Liver (tissue), 9 donors: ENCODE data around the gene BAIAP2. TPM values are rescaled to one million over a fixed set of nuclear protein-coding genes. Genes with fewer than 3 reads are reported as not detected.
"Not testable (repeated sequence)": the region's sequence is repeated elsewhere in the genome, so short reads cannot be mapped to it uniquely, and the experiment has no call there.

ENCODE experiments used
- DNase-seq: peaks from one replicate; pipeline ENCODE4 v3.0.0-alpha.2; 2017; ENCODE audit warnings: low spot score
- H3K27ac ChIP-seq, 2 donors: one replicate each; pipeline ENCODE4 v1.7.0; 2013; ENCODE audit warnings: inconsistent platforms in 2 of 2, low read length in 2 of 2, control low read depth in 1 of 2, low read depth in 1 of 2, mild to moderate bottlenecking in 1 of 2
- H3K27me3 ChIP-seq, 4 donors: one replicate each; pipeline versions ENCODE4 v1.6.1 to v1.7.0; 2013; ENCODE audit warnings: low read length in 3 of 4, inconsistent platforms in 1 of 4, mild to moderate bottlenecking in 1 of 4, moderate library complexity in 1 of 4; ENCODE audit not compliant: control insufficient read depth in 4 of 4, insufficient read depth in 4 of 4
- H3K36me3 ChIP-seq, 4 donors: one replicate each; pipeline versions ENCODE4 v1.6.1 to v1.7.0; 2013; ENCODE audit warnings: low read length in 3 of 4, mild to moderate bottlenecking in 3 of 4, low read depth in 1 of 4, moderate library complexity in 1 of 4; ENCODE audit not compliant: control insufficient read depth in 4 of 4, insufficient read depth in 3 of 4
- H3K4me1 ChIP-seq, 4 donors: one replicate each; pipeline versions ENCODE4 v1.6.1 to v1.7.0; 2013; ENCODE audit warnings: low read length in 3 of 4, mild to moderate bottlenecking in 3 of 4, moderate library complexity in 1 of 4; ENCODE audit not compliant: control insufficient read depth in 4 of 4, insufficient read depth in 4 of 4
- H3K4me3 ChIP-seq, 3 donors: one replicate each; pipeline versions ENCODE4 v1.6.1 to v1.7.0; 2013; ENCODE audit warnings: low read length in 3 of 3, control low read depth in 1 of 3, low read depth in 1 of 3, mild to moderate bottlenecking in 1 of 3
- H3K9ac ChIP-seq, 2 donors: one replicate each; pipeline ENCODE4 v1.7.0; 2013; ENCODE audit warnings: low read length in 2 of 2, mild to moderate bottlenecking in 2 of 2, moderate library complexity in 2 of 2, control low read depth in 1 of 2, low read depth in 1 of 2
- H3K9me3 ChIP-seq, 4 donors: one replicate each; pipeline versions ENCODE4 v1.6.1 to v1.7.0; 2013; ENCODE audit warnings: low read length in 3 of 4; ENCODE audit not compliant: control insufficient read depth in 4 of 4
- EGR1 ChIP-seq, 2 donors: IDR thresholded peaks; 2 replicates each; pipeline ENCODE4 v1.6.1; 2016 to 2018; ENCODE audit warnings: antibody characterized with exemption in 2 of 2, low read depth in 2 of 2
- FOXA1 ChIP-seq: IDR thresholded peaks from 2 replicates; pipeline ENCODE4 v1.6.1; 2016; ENCODE audit warnings: antibody characterized with exemption
- GABPA ChIP-seq, 2 donors: IDR thresholded peaks in 1 of 2; conservative IDR thresholded peaks in 1 of 2; 2 replicates each; pipeline ENCODE4 v1.6.1; 2016; ENCODE audit warnings: antibody characterized with exemption in 2 of 2, mild to moderate bottlenecking in 1 of 2, moderate library complexity in 1 of 2
- HNF4A ChIP-seq, 2 donors: conservative IDR thresholded peaks; 2 replicates each; pipeline ENCODE4 v1.6.1; 2016; ENCODE audit warnings: antibody characterized with exemption in 2 of 2, mild to moderate bottlenecking in 2 of 2
- HNF4G ChIP-seq: IDR thresholded peaks from 2 replicates; pipeline ENCODE4 v1.6.1; 2016; ENCODE audit warnings: antibody characterized with exemption
- NR2F2 ChIP-seq: IDR thresholded peaks from 2 replicates; pipeline ENCODE4 v1.6.1; 2016; ENCODE audit warnings: antibody characterized with exemption
- RAD21 ChIP-seq, 2 donors: IDR thresholded peaks; 2 replicates each; pipeline ENCODE4 v1.6.1; 2016; ENCODE audit warnings: antibody characterized with exemption in 2 of 2, mild to moderate bottlenecking in 2 of 2
- RXRA ChIP-seq, 2 donors: IDR thresholded peaks; 2 replicates each; pipeline ENCODE4 v1.6.1; 2017 to 2018; ENCODE audit warnings: antibody characterized with exemption in 2 of 2, mild to moderate bottlenecking in 1 of 2
- SP1 ChIP-seq: IDR thresholded peaks from 2 replicates; pipeline ENCODE4 v1.6.1; 2018; ENCODE audit warnings: antibody characterized with exemption, mild to moderate bottlenecking
- YY1 ChIP-seq: IDR thresholded peaks from 2 replicates; pipeline ENCODE4 v1.6.1; 2016; ENCODE audit warnings: antibody characterized with exemption, mild to moderate bottlenecking
- WGBS: extraction: QIAGEN DNeasy Blood & Tissue Kit; methylation state at CpG from one replicate; pipeline ENCODE4 v1.1.7; 2013; 5-methylcytosine and 5-hydroxymethylcytosine counted together
- polyA plus RNA-seq, 2 donors: library from polyadenylated mRNA; stranded (reverse) in 1 of 2; unstranded in 1 of 2; fragments of 200-250 nt in 1 of 2; fragments of >200 nt in 1 of 2; fragmentation: Nextera tagmentation in 1 of 2; extraction: Ambion mirVana in 1 of 2; gene quantifications; one replicate each; pipeline versions ENCODE4 v1.2.1 to v1.2.3, GENCODE V29; 2013 to 2015
- total RNA-seq, 2 donors: library from RNA; depleted of rRNA; stranded (reverse); fragments of >200 nt; gene quantifications; one replicate each; pipeline ENCODE4 v1.2.3, GENCODE V29; 2014
- TF ChIP-seq, protein P1 (sequence below): IDR thresholded peaks from 2 replicates; pipeline ENCODE4 v1.6.1; 2016; ENCODE audit warnings: antibody characterized with exemption
- TF ChIP-seq, protein P2 (sequence below): IDR thresholded peaks from 2 replicates; pipeline ENCODE4 v1.6.1; 2016; ENCODE audit warnings: antibody characterized with exemption
- TF ChIP-seq, protein P3 (sequence below): IDR thresholded peaks from 2 replicates; pipeline ENCODE4 v1.6.1; 2016; ENCODE audit warnings: antibody characterized with exemption, mild to moderate bottlenecking
- TF ChIP-seq, protein P4 (sequence below): IDR thresholded peaks from 2 replicates; pipeline ENCODE4 v1.6.1; 2016; ENCODE audit warnings: antibody characterized with exemption
- donor health status: healthy.
- donor health status: healthy.
- donor health status: healthy.
- donor health status: healthy.
- donor health status: healthy.

Gene BAIAP2
- total and polyA plus RNA-seq, 4 donors: 8.1 to 61.3 (median 44.9) TPM

DNA sequence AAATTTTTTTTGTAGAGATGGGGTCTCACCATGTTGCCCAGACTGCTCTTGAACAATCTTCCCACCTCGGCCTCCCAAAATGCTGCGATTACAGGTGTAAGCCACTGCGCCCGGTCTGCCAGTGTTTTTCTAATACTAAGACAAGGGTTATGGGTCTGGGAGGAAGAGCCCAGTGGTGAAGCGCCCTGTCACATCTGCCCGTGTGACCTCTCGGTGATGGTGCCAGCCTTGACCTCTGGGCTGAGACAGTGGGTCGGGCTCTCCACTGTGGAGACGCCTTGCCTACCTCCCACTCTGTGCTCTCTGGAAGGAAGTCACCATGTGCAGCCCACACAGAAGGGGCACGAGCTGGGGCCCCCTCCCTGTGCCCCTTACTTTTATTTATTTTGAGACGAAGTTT is 5.1 kb upstream of the BAIAP2 start:
- no peak for DNase-seq
- Histone ChIP-seq H3K9me3 (no peaks in the 10 kb centered on the region), H3K36me3 (no peaks in the 10 kb centered on the region), H3K27me3 (no peaks in the 10 kb centered on the region), H3K27ac (no peak overlapping the region), H3K9ac (no peak overlapping the region), H3K4me3 (no peak overlapping the region), H3K4me1 (peaks cover 11 to 47% (median 30%) of the 10 kb centered on the region in 4 donors)
- WGBS: 94% methylated on average over 11 of the region's 11 CpGs
- TF ChIP-seq, protein P1, sequence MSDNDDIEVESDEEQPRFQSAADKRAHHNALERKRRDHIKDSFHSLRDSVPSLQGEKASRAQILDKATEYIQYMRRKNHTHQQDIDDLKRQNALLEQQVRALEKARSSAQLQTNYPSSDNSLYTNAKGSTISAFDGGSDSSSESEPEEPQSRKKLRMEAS: no peak
- TF ChIP-seq, protein P2, sequence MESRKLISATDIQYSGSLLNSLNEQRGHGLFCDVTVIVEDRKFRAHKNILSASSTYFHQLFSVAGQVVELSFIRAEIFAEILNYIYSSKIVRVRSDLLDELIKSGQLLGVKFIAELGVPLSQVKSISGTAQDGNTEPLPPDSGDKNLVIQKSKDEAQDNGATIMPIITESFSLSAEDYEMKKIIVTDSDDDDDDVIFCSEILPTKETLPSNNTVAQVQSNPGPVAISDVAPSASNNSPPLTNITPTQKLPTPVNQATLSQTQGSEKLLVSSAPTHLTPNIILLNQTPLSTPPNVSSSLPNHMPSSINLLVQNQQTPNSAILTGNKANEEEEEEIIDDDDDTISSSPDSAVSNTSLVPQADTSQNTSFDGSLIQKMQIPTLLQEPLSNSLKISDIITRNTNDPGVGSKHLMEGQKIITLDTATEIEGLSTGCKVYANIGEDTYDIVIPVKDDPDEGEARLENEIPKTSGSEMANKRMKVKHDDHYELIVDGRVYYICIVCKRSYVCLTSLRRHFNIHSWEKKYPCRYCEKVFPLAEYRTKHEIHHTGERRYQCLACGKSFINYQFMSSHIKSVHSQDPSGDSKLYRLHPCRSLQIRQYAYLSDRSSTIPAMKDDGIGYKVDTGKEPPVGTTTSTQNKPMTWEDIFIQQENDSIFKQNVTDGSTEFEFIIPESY: no peak
- TF ChIP-seq, protein P3, sequence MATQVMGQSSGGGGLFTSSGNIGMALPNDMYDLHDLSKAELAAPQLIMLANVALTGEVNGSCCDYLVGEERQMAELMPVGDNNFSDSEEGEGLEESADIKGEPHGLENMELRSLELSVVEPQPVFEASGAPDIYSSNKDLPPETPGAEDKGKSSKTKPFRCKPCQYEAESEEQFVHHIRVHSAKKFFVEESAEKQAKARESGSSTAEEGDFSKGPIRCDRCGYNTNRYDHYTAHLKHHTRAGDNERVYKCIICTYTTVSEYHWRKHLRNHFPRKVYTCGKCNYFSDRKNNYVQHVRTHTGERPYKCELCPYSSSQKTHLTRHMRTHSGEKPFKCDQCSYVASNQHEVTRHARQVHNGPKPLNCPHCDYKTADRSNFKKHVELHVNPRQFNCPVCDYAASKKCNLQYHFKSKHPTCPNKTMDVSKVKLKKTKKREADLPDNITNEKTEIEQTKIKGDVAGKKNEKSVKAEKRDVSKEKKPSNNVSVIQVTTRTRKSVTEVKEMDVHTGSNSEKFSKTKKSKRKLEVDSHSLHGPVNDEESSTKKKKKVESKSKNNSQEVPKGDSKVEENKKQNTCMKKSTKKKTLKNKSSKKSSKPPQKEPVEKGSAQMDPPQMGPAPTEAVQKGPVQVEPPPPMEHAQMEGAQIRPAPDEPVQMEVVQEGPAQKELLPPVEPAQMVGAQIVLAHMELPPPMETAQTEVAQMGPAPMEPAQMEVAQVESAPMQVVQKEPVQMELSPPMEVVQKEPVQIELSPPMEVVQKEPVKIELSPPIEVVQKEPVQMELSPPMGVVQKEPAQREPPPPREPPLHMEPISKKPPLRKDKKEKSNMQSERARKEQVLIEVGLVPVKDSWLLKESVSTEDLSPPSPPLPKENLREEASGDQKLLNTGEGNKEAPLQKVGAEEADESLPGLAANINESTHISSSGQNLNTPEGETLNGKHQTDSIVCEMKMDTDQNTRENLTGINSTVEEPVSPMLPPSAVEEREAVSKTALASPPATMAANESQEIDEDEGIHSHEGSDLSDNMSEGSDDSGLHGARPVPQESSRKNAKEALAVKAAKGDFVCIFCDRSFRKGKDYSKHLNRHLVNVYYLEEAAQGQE: no peak
- TF ChIP-seq, protein P4, sequence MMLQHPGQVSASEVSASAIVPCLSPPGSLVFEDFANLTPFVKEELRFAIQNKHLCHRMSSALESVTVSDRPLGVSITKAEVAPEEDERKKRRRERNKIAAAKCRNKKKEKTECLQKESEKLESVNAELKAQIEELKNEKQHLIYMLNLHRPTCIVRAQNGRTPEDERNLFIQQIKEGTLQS: no peak

DNA sequence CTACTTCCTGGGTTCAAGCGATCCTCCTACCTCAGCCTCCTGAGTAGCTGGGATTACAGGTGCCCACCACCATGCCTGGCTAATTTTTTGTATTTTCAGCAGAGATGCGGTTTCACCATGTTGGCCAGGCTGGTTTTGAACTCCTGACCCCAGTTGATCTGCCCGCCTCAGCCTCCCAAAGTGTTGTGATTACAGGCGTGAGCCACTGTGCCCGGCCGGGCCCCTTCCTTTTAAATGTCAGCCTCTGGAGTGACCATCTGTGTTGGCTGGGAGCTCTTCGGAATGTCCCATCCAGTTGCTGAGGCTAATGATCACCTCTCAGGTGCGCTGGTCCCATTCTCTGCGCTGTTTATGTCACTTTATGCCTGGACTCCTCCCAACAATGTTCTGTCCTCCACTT is 4.6 kb upstream of the BAIAP2 start:
- H3K27me3 ChIP-seq, DNase-seq, H3K27ac ChIP-seq, H3K36me3 ChIP-seq, H3K9ac ChIP-seq, H3K4me3 ChIP-seq, H3K9me3 ChIP-seq: not testable (repeated sequence)
- 92% methylated on average over 9 of the region's 9 CpGs for WGBS
- peaks cover 11 to 44% (median 29%) of the 10 kb centered on the region in 4 donors for H3K4me1 ChIP-seq

DNA sequence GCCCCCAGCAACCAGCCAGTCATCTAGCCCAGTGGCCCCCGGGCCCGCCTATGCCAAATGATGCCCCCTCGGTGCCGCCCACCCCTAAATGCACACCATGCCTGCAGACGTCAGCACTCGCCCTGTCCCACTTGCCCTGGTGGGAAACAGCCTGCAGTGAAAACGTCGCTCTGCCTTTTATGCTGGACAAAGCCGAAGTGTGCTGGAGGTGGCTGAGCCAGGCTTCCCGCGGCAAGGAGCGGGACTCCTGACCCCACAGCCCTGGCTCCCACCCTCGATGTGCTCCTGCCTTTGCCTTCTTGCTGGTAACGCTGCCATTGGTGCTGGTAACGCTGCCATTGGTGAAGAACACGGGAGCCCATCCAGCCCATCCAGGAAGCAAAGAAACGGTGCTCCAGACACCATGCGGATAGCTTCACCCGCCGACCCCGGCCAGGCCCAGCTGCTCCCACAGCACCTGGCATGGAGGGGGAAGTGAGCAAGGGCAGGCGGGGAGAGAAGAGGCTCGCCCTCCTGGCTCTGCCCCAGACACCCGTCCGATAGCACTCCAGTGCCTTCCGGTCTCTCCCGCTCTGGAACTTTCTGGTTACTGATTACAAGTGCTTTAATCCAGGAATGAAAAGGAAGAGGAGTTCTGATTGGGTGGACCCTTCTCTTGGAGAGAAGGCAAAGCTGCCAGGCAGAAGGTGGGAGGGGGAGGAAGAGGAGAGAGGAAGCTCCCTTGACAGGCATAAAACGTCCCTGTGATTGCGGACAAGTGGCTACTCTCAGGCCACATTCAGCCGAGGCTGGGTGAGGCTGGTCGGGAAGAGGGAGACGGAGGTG is 4.0 kb upstream of the BAIAP2 start:
- no peaks in the 10 kb centered on the region for H3K9me3 ChIP-seq
- peak overlapping the region; percentile 37 to 77 for H3K27ac ChIP-seq
- WGBS: 47% methylated on average over 32 of the region's 32 CpGs
- H3K4me3 ChIP-seq: no peak overlapping the region
- no peaks in the 10 kb centered on the region for H3K36me3 ChIP-seq
- H3K4me1 ChIP-seq: peaks cover 11 to 47% (median 29%) of the 10 kb centered on the region in 4 donors
- H3K9ac ChIP-seq: peak overlapping the region in 1 of 2 donors; percentile 32
- DNase-seq: no peak
- H3K27me3 ChIP-seq: no peaks in the 10 kb centered on the region
- TF ChIP-seq, protein P3: peak; percentile 77
- TF ChIP-seq, protein P2: no peak
- TF ChIP-seq SP1: peak; percentile 80
- peak in 1 of 2 donors; percentile 57 for TF ChIP-seq EGR1 (IDR thresholded peaks at IDR 0.05; ENCODE audit: low read depth in 2 of 2)
- TF ChIP-seq HNF4G: no peak
- peak; percentile 40 to 47 for TF ChIP-seq HNF4A (conservative IDR thresholded peaks at IDR 0.05)
- TF ChIP-seq RAD21 (IDR thresholded peaks at IDR 0.05): peak in 1 of 2 donors; percentile 47
- TF ChIP-seq GABPA (IDR thresholded peaks at IDR 0.05 in 1 of 2, conservative IDR thresholded peaks at IDR 0.05 in 1 of 2): peak in 1 of 2 donors; percentile 74
- TF ChIP-seq YY1: peak; percentile 80
- no peak for TF ChIP-seq FOXA1
- peak; percentile 47 for TF ChIP-seq NR2F2
- peak; percentile 37 to 52 for TF ChIP-seq RXRA (IDR thresholded peaks at IDR 0.05)
